Measurements from ENCODE around the gene RAB11FIP3. TPM values are rescaled to one million over a fixed set of nuclear protein-coding genes. Genes with fewer than 3 reads are reported as not detected.
"Not testable (repeated sequence)": the region's sequence is repeated elsewhere in the genome, so short reads cannot be mapped to it uniquely, and the experiment has no call there.

Gene RAB11FIP3
- total RNA-seq, 1 experiment from 2014 or later = 12.7 TPM

- H3K27ac ChIP-seq (ENCODE audit: low read length) = no peak overlapping the region
- no peak overlapping the region for H2AFZ ChIP-seq (ENCODE audit: low read length)
- no peak overlapping the region for H3K9ac ChIP-seq (ENCODE audit: low read length)
- ChIA-PET CTCF (no interaction called here), POLR2A (ENCODE audit: unreplicated experiment) (no interaction called here)
- DNase-seq (no peak), ATAC-seq (no peak)
- no TSS peak for BruUV-seq (replicated peaks)
- H4K20me1 ChIP-seq (ENCODE audit: low read length) = no peaks in the 10 kb centered on the region
- H3K4me3 ChIP-seq (ENCODE audit: low read length) = no peak overlapping the region
- H3F3A ChIP-seq (ENCODE audit: low read length, unreplicated experiment) = no peaks in the 10 kb centered on the region
- intact Hi-C loops (cut with micrococcal nuclease) = no loop called here
- no peak overlapping the region for H3K4me2 ChIP-seq (ENCODE audit: low read length)
- H3K9me2 ChIP-seq (replicated peaks; ENCODE audit: low read length) = no peaks in the 10 kb centered on the region
- H3K36me3 ChIP-seq (ENCODE audit: low read depth, low read length) = no peaks in the 10 kb centered on the region
- H3K9me3 ChIP-seq (ENCODE audit: low read length) = no peaks in the 10 kb centered on the region
- no peaks in the 10 kb centered on the region for H3K79me2 ChIP-seq (ENCODE audit: low read length)
- no peaks in the 10 kb centered on the region for H3K27me3 ChIP-seq (ENCODE audit: low read length)
- H3K4me1 ChIP-seq (ENCODE audit: insufficient read depth, low read length) = peaks cover 14% of the 10 kb centered on the region
- TF ChIP-seq EZH2 (IDR thresholded peaks at IDR 0.05; ENCODE audit: low read length, unreplicated experiment) (no peak), CTCF (conservative IDR thresholded peaks at IDR 0.05; ENCODE audit: low read depth, low read length) (no peak; the same call in 1 of the 2 replicates), EZH2phosphoT487 (IDR thresholded peaks at IDR 0.05; ENCODE audit: borderline replicate concordance, low read length) (no peak)
Measured at GRCh38 chr16:386641-387156, 38.8 kb upstream of the RAB11FIP3 start.

- H3K4me3 ChIP-seq (ENCODE audit: low read length); POLR2A ChIA-PET (ENCODE audit: unreplicated experiment); ATAC-seq; H3K9me3 ChIP-seq (ENCODE audit: low read length); H3K79me2 ChIP-seq (ENCODE audit: low read length); H3K36me3 ChIP-seq (ENCODE audit: low read depth, low read length); H4K20me1 ChIP-seq (ENCODE audit: low read length); DNase-seq; CTCF ChIA-PET; H3F3A ChIP-seq (ENCODE audit: low read length, unreplicated experiment); BruUV-seq (replicated peaks); H3K27ac ChIP-seq (ENCODE audit: low read length); intact Hi-C loops (cut with micrococcal nuclease); H3K9ac ChIP-seq (ENCODE audit: low read length); H3K9me2 ChIP-seq (replicated peaks; ENCODE audit: low read length); H3K27me3 ChIP-seq (ENCODE audit: low read length): not testable (repeated sequence)
- Histone ChIP-seq H3K4me2 (ENCODE audit: low read length) (peak overlapping the region; percentile 51; the same call in 1 of the 2 replicates), H3K4me1 (ENCODE audit: insufficient read depth, low read length) (peaks cover 11% of the 10 kb centered on the region), H2AFZ (ENCODE audit: low read length) (peak overlapping the region; percentile 67; the same call in 1 of the 2 replicates)
- 0 out of 2 replicates have a peak, but pooled peaks have one; percentile 10 for TF ChIP-seq CTCF (conservative IDR thresholded peaks at IDR 0.05; ENCODE audit: low read depth, low read length)
Measured at GRCh38 chr16:387761-388666, 37.4 kb upstream of the RAB11FIP3 start.

GRCh38 chr16:389352-389751 is 36.1 kb upstream of the RAB11FIP3 start:
- Histone ChIP-seq H3K79me2 (ENCODE audit: low read length) (no peaks in the 10 kb centered on the region), H3K27me3 (ENCODE audit: low read length) (no peaks in the 10 kb centered on the region), H3K36me3 (ENCODE audit: low read depth, low read length) (no peaks in the 10 kb centered on the region), H2AFZ (ENCODE audit: low read length) (no peak overlapping the region), H3K4me1 (ENCODE audit: insufficient read depth, low read length) (no peaks in the 10 kb centered on the region), H3K9me2 (replicated peaks; ENCODE audit: low read length) (no peaks in the 10 kb centered on the region), H3K4me2 (ENCODE audit: low read length) (no peak overlapping the region), H4K20me1 (ENCODE audit: low read length) (no peaks in the 10 kb centered on the region), H3K9me3 (ENCODE audit: low read length) (no peaks in the 10 kb centered on the region), H3K27ac (ENCODE audit: low read length) (no peak overlapping the region), H3K9ac (ENCODE audit: low read length) (no peak overlapping the region), H3K4me3 (ENCODE audit: low read length) (no peak overlapping the region), H3F3A (ENCODE audit: low read length, unreplicated experiment) (no peaks in the 10 kb centered on the region)
- TF ChIP-seq EZH2 (IDR thresholded peaks at IDR 0.05; ENCODE audit: low read length, unreplicated experiment) (no peak), EZH2phosphoT487 (IDR thresholded peaks at IDR 0.05; ENCODE audit: borderline replicate concordance, low read length) (no peak), CTCF (conservative IDR thresholded peaks at IDR 0.05; ENCODE audit: low read depth, low read length) (no peak)
- POLR2A ChIA-PET (ENCODE audit: unreplicated experiment) = no interaction called here
- CTCF ChIA-PET = no interaction called here
- ATAC-seq = no peak
- DNase-seq = no peak
- no TSS peak for BruUV-seq (replicated peaks)
- intact Hi-C loops (cut with micrococcal nuclease) = no loop called here
